T-helper 2 cell treated with Interferon-gamma antibody and Interleukin-4, amounts not matched to agents 5 μg/mL and 100 μg/mL, for 36 hours (primary cell): Measurements from ENCODE around the gene SCYGR4.

Experiments used
- DNase-seq: peaks from one replicate; pipeline ENCODE4 v3.0.0; 2021; ENCODE audit warnings: low spot score
- H3K27ac Mint-ChIP-seq: one replicate; pipeline ENCODE4 v1.8.0; 2021; ENCODE audit warnings: mild to moderate bottlenecking, mixed read lengths
- H3K27me3 Mint-ChIP-seq: one replicate; pipeline ENCODE4 v1.8.0; 2021; ENCODE audit warnings: low read depth, mixed read lengths
- H3K36me3 Mint-ChIP-seq: one replicate; pipeline ENCODE4 v1.8.0; 2021; ENCODE audit warnings: low read depth, mixed read lengths
- H3K4me1 Mint-ChIP-seq: one replicate; pipeline ENCODE4 v1.8.0; 2021; ENCODE audit warnings: low read depth, mixed read lengths
- H3K4me3 Mint-ChIP-seq: one replicate; pipeline ENCODE4 v1.8.0; 2022; ENCODE audit warnings: mild to moderate bottlenecking, moderate library complexity, mixed read lengths
- H3K9me3 Mint-ChIP-seq: one replicate; pipeline ENCODE4 v1.8.0; 2021; ENCODE audit warnings: mixed read lengths

The SCYGR4 gene

GRCh38 chr2:227626580-227627151 is 9.4 kb downstream of the SCYGR4 start:
- no peaks in the 10 kb centered on the region for H3K4me1 Mint-ChIP-seq
- H3K4me3 Mint-ChIP-seq: no peak overlapping the region
- DNase-seq: no peak
- no peak overlapping the region for H3K27ac Mint-ChIP-seq
- no peaks in the 10 kb centered on the region for H3K36me3 Mint-ChIP-seq
- no peaks in the 10 kb centered on the region for H3K9me3 Mint-ChIP-seq
- H3K27me3 Mint-ChIP-seq: peaks cover 10% of the 10 kb centered on the region

- Mint-ChIP-seq H3K36me3 (no peaks in the 10 kb centered on the region), H3K4me3 (no peak overlapping the region), H3K9me3 (no peaks in the 10 kb centered on the region), H3K4me1 (no peaks in the 10 kb centered on the region), H3K27me3 (peaks cover 10% of the 10 kb centered on the region), H3K27ac (no peak overlapping the region)
- DNase-seq: no peak
Observed at GRCh38 chr2:227627769-227628168, 10.5 kb downstream of the SCYGR4 start.

- H3K36me3 Mint-ChIP-seq: no peaks in the 10 kb centered on the region
- H3K27me3 Mint-ChIP-seq: peaks cover 10% of the 10 kb centered on the region
- DNase-seq: no peak
- no peak overlapping the region for H3K4me3 Mint-ChIP-seq
- no peaks in the 10 kb centered on the region for H3K4me1 Mint-ChIP-seq
- H3K9me3 Mint-ChIP-seq: no peaks in the 10 kb centered on the region
- no peak overlapping the region for H3K27ac Mint-ChIP-seq
Observed at GRCh38 chr2:227629435-227629834, 12.1 kb downstream of the SCYGR4 start.

- H3K4me1 Mint-ChIP-seq: no peaks in the 10 kb centered on the region
- no peak overlapping the region for H3K27ac Mint-ChIP-seq
- no peaks in the 10 kb centered on the region for H3K9me3 Mint-ChIP-seq
- peaks cover 10% of the 10 kb centered on the region for H3K27me3 Mint-ChIP-seq
- no peak for DNase-seq
- H3K36me3 Mint-ChIP-seq: no peaks in the 10 kb centered on the region
- no peak overlapping the region for H3K4me3 Mint-ChIP-seq
Observed at GRCh38 chr2:227630322-227630721, 13.0 kb downstream of the SCYGR4 start.

GRCh38 chr2:227632827-227633226 is 15.5 kb downstream of the SCYGR4 start:
- no peak for DNase-seq
- H3K4me3 Mint-ChIP-seq: no peak overlapping the region
- H3K4me1 Mint-ChIP-seq: no peaks in the 10 kb centered on the region
- no peaks in the 10 kb centered on the region for H3K9me3 Mint-ChIP-seq
- H3K36me3 Mint-ChIP-seq: no peaks in the 10 kb centered on the region
- no peak overlapping the region for H3K27ac Mint-ChIP-seq
- peaks cover 8% of the 10 kb centered on the region for H3K27me3 Mint-ChIP-seq

GRCh38 chr2:227634201-227634600 is 16.9 kb downstream of the SCYGR4 start:
- no peak for DNase-seq
- no peaks in the 10 kb centered on the region for H3K36me3 Mint-ChIP-seq
- H3K9me3 Mint-ChIP-seq: no peaks in the 10 kb centered on the region
- peaks cover 3% of the 10 kb centered on the region for H3K27me3 Mint-ChIP-seq
- H3K27ac Mint-ChIP-seq: no peak overlapping the region
- H3K4me3 Mint-ChIP-seq: no peak overlapping the region
- no peaks in the 10 kb centered on the region for H3K4me1 Mint-ChIP-seq

- peaks cover 3% of the 10 kb centered on the region for H3K27me3 Mint-ChIP-seq
- H3K36me3 Mint-ChIP-seq: no peaks in the 10 kb centered on the region
Observed at GRCh38 chr2:227642656-227643055, 25.4 kb downstream of the SCYGR4 start.

GRCh38 chr2:227643990-227644551 is 26.8 kb downstream of the SCYGR4 start:
- H3K27ac Mint-ChIP-seq: no peak overlapping the region
- no peaks in the 10 kb centered on the region for H3K36me3 Mint-ChIP-seq
- H3K4me1 Mint-ChIP-seq: no peaks in the 10 kb centered on the region
- DNase-seq: no peak
- peaks cover 3% of the 10 kb centered on the region for H3K27me3 Mint-ChIP-seq
- no peaks in the 10 kb centered on the region for H3K9me3 Mint-ChIP-seq
- H3K4me3 Mint-ChIP-seq: no peak overlapping the region

More at GRCh38 chr2:227642656-227643055, 25.4 kb downstream of the SCYGR4 start:
- no peak overlapping the region for H3K27ac Mint-ChIP-seq
- no peak for DNase-seq
- no peak overlapping the region for H3K4me3 Mint-ChIP-seq
- H3K9me3 Mint-ChIP-seq: no peaks in the 10 kb centered on the region
- no peaks in the 10 kb centered on the region for H3K4me1 Mint-ChIP-seq

GRCh38 chr2:227653419-227653818 is 36.1 kb downstream of the SCYGR4 start:
- Mint-ChIP-seq H3K4me1 (no peaks in the 10 kb centered on the region), H3K4me3 (no peak overlapping the region), H3K27ac (no peak overlapping the region), H3K36me3 (no peaks in the 10 kb centered on the region), H3K9me3 (no peaks in the 10 kb centered on the region), H3K27me3 (peaks cover 5% of the 10 kb centered on the region)
- no peak for DNase-seq

- Mint-ChIP-seq H3K4me1 (no peaks in the 10 kb centered on the region), H3K9me3 (no peaks in the 10 kb centered on the region), H3K36me3 (no peaks in the 10 kb centered on the region), H3K27me3 (peaks cover 5% of the 10 kb centered on the region), H3K27ac (no peak overlapping the region), H3K4me3 (no peak overlapping the region)
- DNase-seq: no peak
Observed at GRCh38 chr2:227654426-227654825, 37.1 kb downstream of the SCYGR4 start.

- H3K4me1 Mint-ChIP-seq: no peaks in the 10 kb centered on the region
- no peaks in the 10 kb centered on the region for H3K36me3 Mint-ChIP-seq
- H3K27ac Mint-ChIP-seq: no peak overlapping the region
- DNase-seq: no peak
- H3K9me3 Mint-ChIP-seq: no peaks in the 10 kb centered on the region
- H3K4me3 Mint-ChIP-seq: no peak overlapping the region
- H3K27me3 Mint-ChIP-seq: peaks cover 5% of the 10 kb centered on the region
Observed at GRCh38 chr2:227655454-227655853, 38.2 kb downstream of the SCYGR4 start.

- no peak overlapping the region for H3K4me3 Mint-ChIP-seq
- no peaks in the 10 kb centered on the region for H3K4me1 Mint-ChIP-seq
- no peaks in the 10 kb centered on the region for H3K9me3 Mint-ChIP-seq
- no peak for DNase-seq
- H3K27me3 Mint-ChIP-seq: peaks cover 3% of the 10 kb centered on the region
- no peaks in the 10 kb centered on the region for H3K36me3 Mint-ChIP-seq
- no peak overlapping the region for H3K27ac Mint-ChIP-seq
Observed at GRCh38 chr2:227657199-227657845, 40.0 kb downstream of the SCYGR4 start.

- no peak overlapping the region for H3K4me3 Mint-ChIP-seq
- H3K9me3 Mint-ChIP-seq: no peaks in the 10 kb centered on the region
- H3K27ac Mint-ChIP-seq: no peak overlapping the region
- H3K4me1 Mint-ChIP-seq: no peaks in the 10 kb centered on the region
- no peak for DNase-seq
- H3K27me3 Mint-ChIP-seq: no peaks in the 10 kb centered on the region
- no peaks in the 10 kb centered on the region for H3K36me3 Mint-ChIP-seq
Observed at GRCh38 chr2:227661025-227661649, 43.8 kb downstream of the SCYGR4 start.

- Mint-ChIP-seq H3K4me3 (no peak overlapping the region), H3K27ac (no peak overlapping the region), H3K9me3 (no peaks in the 10 kb centered on the region), H3K36me3 (no peaks in the 10 kb centered on the region), H3K4me1 (no peaks in the 10 kb centered on the region), H3K27me3 (no peaks in the 10 kb centered on the region)
- DNase-seq: no peak
Observed at GRCh38 chr2:227661827-227662226, 44.5 kb downstream of the SCYGR4 start.
